SK-N-MC (cell line): ENCODE measurements around the gene ANKRD10.

Experiments
- EZH2 ChIP-seq: fragments of 200-600 bp; sonication (generic); IDR thresholded peaks from one replicate; pipeline ENCODE4 v1.6.1; 2017; ENCODE audit warnings: antibody characterized with exemption
- FOXP2 ChIP-seq: optimal IDR thresholded peaks from 2 replicates; pipeline ENCODE3; 2011; ENCODE audit warnings: mild to moderate bottlenecking, moderate library complexity; ENCODE audit not compliant: insufficient read depth; ENCODE audit errors: extremely low read length, control extremely low read depth
- POLR2AphosphoS5 ChIP-seq: IDR thresholded peaks from 2 replicates; pipeline ENCODE4 v1.6.1; 2012; ENCODE audit warnings: mild to moderate bottlenecking, low read depth, low read length, borderline replicate concordance

- TF ChIP-seq POLR2AphosphoS5 (no peak), EZH2 (no peak), FOXP2 (no peak)
These were observed 61.6 kb downstream of the ANKRD10 start for GRCh38 chr13:110853235-110853721.
